Stimulated activated naive CD8-positive, alpha-beta T cell treated with anti-CD3 and anti-CD28 coated beads, Interleukin-15, Interleukin-2, amounts not matched to agents 100 ng/mL and 50 ng/mL, for 24 hours (primary cell): Measurements from ENCODE around the gene FHAD1.
"Not testable (repeated sequence)": the region's sequence is repeated elsewhere in the genome, so short reads cannot be mapped to it uniquely, and the experiment has no call there.

Experiments used
- H3K27ac Mint-ChIP-seq: one replicate; pipeline ENCODE4 v1.8.0; 2021; ENCODE audit warnings: mild to moderate bottlenecking, mixed read lengths
- H3K27me3 Mint-ChIP-seq: one replicate; pipeline ENCODE4 v1.8.0; 2021; ENCODE audit warnings: mixed read lengths
- H3K36me3 Mint-ChIP-seq: one replicate; pipeline ENCODE4 v1.8.0; 2021; ENCODE audit warnings: low read depth, mixed read lengths
- H3K4me1 Mint-ChIP-seq: one replicate; pipeline ENCODE4 v1.8.0; 2021; ENCODE audit warnings: low read depth, mixed read lengths
- H3K4me3 Mint-ChIP-seq: one replicate; pipeline ENCODE4 v1.8.0; 2021; ENCODE audit warnings: mild to moderate bottlenecking, mixed read lengths
- H3K9me3 Mint-ChIP-seq: one replicate; pipeline ENCODE4 v1.8.0; 2021; ENCODE audit warnings: mixed read lengths

FHAD1 gene

DNA sequence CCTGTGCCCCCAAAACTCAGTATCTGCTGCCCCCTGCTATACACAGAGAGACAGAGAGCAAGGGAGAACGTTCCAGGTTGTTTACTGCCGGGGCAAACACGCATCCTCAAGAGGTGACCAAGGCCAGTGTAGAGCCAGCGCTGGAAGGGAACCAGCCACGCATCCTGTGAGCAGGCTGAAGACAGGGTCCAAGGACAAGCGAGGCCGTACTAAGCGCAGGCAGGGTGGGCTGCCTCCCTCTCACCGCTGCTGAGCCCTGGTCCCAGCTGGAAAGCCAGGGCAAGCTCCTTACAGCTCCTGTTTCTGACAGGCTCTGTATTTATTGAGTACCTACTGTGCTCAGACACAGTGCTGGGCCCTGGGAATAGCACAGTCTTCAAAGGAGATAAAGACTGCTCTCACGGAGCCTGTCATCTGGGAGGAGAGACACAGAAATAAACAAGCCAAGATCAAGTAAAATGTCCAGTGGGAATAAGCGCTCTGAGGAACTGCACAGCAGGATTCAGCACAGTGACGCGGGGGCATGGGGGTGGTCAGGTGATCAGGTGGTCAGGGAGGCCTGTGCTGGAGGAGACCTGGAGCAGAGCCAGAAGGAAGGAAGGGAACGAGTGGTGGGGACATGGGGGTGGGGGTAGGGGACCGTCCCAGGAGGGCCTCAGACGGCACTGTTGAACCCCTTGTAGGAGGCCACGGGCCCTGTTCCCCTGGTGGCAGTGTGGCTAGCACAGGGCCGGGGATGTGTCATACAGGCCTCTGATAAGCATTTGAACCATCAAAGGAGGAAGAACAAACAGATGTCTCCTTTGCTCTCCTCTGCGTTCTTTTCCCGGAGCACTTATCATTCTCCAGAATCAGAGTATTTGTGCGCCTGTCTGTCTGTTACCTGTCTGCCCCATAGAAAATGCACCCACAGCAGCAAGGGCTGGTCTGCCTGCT lies 124.9 kb downstream of the FHAD1 start:
- no peaks in the 10 kb centered on the region for H3K4me1 Mint-ChIP-seq
- no peak overlapping the region for H3K4me3 Mint-ChIP-seq
- H3K9me3 Mint-ChIP-seq: no peaks in the 10 kb centered on the region
- no peaks in the 10 kb centered on the region for H3K36me3 Mint-ChIP-seq
- peaks cover 4% of the 10 kb centered on the region for H3K27me3 Mint-ChIP-seq
- no peak overlapping the region for H3K27ac Mint-ChIP-seq

GRCh38 chr1:15378729-15379128 lies 131.7 kb downstream of the FHAD1 start:
- H3K27me3 Mint-ChIP-seq: peaks cover 7% of the 10 kb centered on the region
- H3K9me3 Mint-ChIP-seq: no peaks in the 10 kb centered on the region
- H3K4me1 Mint-ChIP-seq: no peaks in the 10 kb centered on the region
- no peak overlapping the region for H3K4me3 Mint-ChIP-seq
- no peak overlapping the region for H3K27ac Mint-ChIP-seq
- H3K36me3 Mint-ChIP-seq: no peaks in the 10 kb centered on the region

DNA sequence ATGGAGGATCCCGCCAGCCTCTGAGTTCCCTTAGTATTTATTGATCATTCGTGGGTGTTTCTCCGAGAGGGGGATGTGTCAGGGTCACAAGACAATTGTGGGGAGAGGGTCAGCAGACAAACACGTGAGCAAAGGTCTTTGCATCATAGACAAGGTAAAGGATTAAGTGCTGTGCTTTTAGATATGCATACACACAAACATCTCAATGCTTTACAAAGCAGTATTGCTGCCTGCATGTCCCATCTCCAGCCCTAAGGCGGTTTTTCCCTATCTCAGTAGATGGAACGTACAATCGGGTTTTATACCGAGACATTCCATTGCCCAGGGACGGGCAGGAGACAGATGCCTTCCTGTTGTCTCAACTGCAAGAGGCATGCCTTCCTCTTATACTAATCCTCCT lies 132.1 kb downstream of the FHAD1 start:
- not testable (repeated sequence) for H3K27me3 Mint-ChIP-seq, H3K4me3 Mint-ChIP-seq, H3K27ac Mint-ChIP-seq, H3K9me3 Mint-ChIP-seq, H3K36me3 Mint-ChIP-seq, H3K4me1 Mint-ChIP-seq

DNA sequence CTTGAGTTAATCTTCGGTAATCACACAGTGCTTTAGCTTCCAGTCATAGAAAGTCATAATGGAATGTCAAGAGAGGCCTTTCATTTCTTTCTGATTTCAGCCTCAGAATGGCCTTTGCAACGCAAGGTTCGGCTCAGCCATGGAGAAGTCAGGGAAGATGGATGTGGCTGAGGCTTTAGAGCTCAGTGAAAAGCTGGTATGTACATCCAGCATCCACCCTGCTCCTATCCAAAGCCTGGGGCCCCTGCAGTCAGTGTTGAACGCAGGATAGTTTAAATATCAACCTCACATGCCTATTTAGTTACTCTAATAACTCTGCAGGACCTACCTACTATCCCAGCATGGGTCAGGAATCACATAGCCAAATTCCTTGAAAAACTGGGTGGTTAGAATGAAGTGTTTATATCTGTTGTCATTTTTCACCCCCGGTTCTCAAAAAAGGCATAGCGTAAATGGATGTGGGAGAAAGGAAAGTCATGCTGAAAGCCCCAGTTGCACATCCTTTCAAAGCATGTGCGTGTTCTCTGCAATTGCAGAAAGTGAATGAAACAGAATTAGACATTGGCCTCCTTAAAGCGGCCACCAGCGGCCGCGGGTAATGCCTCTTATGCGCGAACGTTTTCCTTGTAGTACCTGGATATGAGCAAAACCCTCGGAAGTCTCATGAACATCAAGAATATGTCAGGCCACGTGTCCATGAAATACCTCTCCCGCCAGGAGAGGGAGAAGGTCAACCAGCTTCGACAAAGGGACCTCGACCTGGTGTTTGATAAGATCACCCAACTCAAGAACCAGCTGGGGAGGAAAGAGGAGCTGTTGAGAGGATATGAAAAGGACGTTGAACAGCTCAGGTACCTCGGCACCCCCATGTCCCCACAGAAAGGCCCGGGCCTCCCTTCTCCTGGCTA lies 133.8 kb downstream of the FHAD1 start:
- no peaks in the 10 kb centered on the region for H3K36me3 Mint-ChIP-seq
- no peak overlapping the region for H3K4me3 Mint-ChIP-seq
- no peaks in the 10 kb centered on the region for H3K9me3 Mint-ChIP-seq
- no peak overlapping the region for H3K27ac Mint-ChIP-seq
- H3K4me1 Mint-ChIP-seq: peaks cover 11% of the 10 kb centered on the region
- peaks cover 20% of the 10 kb centered on the region for H3K27me3 Mint-ChIP-seq

DNA sequence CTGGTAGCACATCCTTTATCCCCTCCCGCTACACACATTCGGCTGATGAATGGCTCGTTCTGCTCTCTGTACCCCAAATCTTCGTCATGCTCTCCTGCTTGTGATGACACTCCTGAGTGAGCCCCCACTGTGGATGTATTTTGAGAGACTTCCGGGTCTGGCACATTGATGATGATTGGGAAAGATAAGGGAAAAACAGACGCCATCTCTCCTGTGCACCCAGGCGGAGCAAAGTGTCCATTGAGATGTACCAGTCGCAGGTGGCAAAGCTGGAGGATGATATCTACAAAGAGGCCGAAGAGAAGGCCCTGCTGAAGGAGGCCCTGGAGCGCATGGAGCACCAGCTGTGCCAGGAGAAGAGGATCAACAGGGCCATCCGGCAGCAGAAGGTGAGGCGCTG lies 134.8 kb downstream of the FHAD1 start:
- H3K9me3 Mint-ChIP-seq: no peaks in the 10 kb centered on the region
- peaks cover 25% of the 10 kb centered on the region for H3K27me3 Mint-ChIP-seq
- no peak overlapping the region for H3K4me3 Mint-ChIP-seq
- H3K4me1 Mint-ChIP-seq: peaks cover 19% of the 10 kb centered on the region
- H3K27ac Mint-ChIP-seq: no peak overlapping the region
- H3K36me3 Mint-ChIP-seq: no peaks in the 10 kb centered on the region

DNA sequence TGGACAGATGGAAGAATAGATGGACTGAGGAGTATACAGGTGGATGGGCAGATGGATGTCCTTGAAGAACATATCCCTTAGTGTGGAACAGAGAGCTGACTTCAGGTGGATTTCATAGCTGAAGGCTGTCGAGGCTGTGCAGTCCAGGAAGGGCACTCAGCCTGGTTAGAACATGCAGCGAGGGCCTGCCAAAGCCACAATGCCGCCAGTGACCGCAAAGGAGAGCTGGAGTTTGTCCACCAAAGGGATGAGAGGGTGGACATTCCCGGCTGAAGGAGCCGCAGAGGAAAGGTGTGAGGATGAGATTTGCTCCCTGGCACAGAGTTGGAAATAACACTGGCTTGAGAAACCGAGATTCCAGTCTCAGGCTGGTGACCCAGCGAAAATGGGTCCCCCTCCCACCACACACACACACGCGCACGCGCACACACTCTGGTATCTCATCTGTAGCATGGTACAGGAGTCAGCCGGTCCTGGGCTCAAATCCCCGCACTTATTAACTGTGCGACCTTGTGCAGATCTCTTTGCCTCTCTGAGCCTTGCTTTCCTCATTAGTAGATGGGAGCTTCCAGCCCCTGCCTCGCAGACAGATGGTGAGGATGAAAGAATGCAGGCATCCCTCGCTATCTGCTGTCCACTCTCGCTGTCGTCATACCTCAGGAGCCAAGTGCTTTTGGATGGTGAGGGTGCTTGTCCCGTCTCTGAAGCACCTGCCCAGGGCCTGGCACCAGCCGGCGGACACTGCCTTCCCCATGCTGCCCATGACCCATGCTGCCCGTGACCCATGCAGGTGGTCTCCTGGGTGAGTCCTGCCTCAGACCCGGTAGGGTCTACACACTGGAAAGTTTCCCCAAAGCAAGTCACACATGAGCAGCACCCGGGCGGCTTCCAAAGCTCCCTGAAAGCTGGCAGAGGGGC lies 135.8 kb downstream of the FHAD1 start:
- no peaks in the 10 kb centered on the region for H3K9me3 Mint-ChIP-seq
- H3K27me3 Mint-ChIP-seq: peaks cover 22% of the 10 kb centered on the region
- no peaks in the 10 kb centered on the region for H3K36me3 Mint-ChIP-seq
- peaks cover 24% of the 10 kb centered on the region for H3K4me1 Mint-ChIP-seq
- no peak overlapping the region for H3K4me3 Mint-ChIP-seq
- H3K27ac Mint-ChIP-seq: no peak overlapping the region

GRCh38 chr1:15383810-15384209 lies 136.8 kb downstream of the FHAD1 start:
- H3K27me3 Mint-ChIP-seq: peaks cover 22% of the 10 kb centered on the region
- H3K36me3 Mint-ChIP-seq: no peaks in the 10 kb centered on the region
- peaks cover 24% of the 10 kb centered on the region for H3K4me1 Mint-ChIP-seq
- H3K27ac Mint-ChIP-seq: no peak overlapping the region
- H3K4me3 Mint-ChIP-seq: no peak overlapping the region
- no peaks in the 10 kb centered on the region for H3K9me3 Mint-ChIP-seq

GRCh38 chr1:15384301-15384901 lies 137.4 kb downstream of the FHAD1 start:
- H3K4me1 Mint-ChIP-seq: peaks cover 24% of the 10 kb centered on the region
- no peak overlapping the region for H3K27ac Mint-ChIP-seq
- H3K36me3 Mint-ChIP-seq: no peaks in the 10 kb centered on the region
- no peaks in the 10 kb centered on the region for H3K9me3 Mint-ChIP-seq
- no peak overlapping the region for H3K4me3 Mint-ChIP-seq
- H3K27me3 Mint-ChIP-seq: peaks cover 22% of the 10 kb centered on the region

DNA sequence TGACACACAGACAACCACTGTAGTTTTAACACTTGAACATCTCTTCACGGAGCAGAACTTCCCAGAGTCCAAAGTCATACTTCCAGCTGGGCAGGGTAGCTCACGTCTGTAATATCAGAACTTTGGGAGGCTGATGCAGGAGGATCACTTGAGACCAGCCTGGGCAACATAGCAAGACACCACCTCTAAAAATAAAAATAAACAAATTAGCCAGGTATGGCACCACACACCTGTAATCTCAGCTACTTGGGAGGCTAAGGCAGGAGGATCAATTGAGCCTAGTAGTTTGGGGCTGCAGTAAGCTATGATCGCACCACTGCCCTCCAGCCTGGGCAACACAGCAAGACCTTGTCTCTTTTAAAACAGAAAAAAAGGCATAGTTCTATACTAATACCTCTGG lies 138.4 kb downstream of the FHAD1 start:
- Mint-ChIP-seq H3K4me3 (no peak overlapping the region), H3K36me3 (no peaks in the 10 kb centered on the region), H3K27ac (no peak overlapping the region), H3K4me1 (peaks cover 24% of the 10 kb centered on the region), H3K9me3 (no peaks in the 10 kb centered on the region), H3K27me3 (peaks cover 22% of the 10 kb centered on the region)

- Mint-ChIP-seq H3K9me3 (no peaks in the 10 kb centered on the region), H3K27me3 (peaks cover 26% of the 10 kb centered on the region), H3K4me1 (peaks cover 24% of the 10 kb centered on the region), H3K36me3 (no peaks in the 10 kb centered on the region), H3K4me3 (no peak overlapping the region), H3K27ac (no peak overlapping the region)
These were observed 139.2 kb downstream of the FHAD1 start for GRCh38 chr1:15386164-15386749.

DNA sequence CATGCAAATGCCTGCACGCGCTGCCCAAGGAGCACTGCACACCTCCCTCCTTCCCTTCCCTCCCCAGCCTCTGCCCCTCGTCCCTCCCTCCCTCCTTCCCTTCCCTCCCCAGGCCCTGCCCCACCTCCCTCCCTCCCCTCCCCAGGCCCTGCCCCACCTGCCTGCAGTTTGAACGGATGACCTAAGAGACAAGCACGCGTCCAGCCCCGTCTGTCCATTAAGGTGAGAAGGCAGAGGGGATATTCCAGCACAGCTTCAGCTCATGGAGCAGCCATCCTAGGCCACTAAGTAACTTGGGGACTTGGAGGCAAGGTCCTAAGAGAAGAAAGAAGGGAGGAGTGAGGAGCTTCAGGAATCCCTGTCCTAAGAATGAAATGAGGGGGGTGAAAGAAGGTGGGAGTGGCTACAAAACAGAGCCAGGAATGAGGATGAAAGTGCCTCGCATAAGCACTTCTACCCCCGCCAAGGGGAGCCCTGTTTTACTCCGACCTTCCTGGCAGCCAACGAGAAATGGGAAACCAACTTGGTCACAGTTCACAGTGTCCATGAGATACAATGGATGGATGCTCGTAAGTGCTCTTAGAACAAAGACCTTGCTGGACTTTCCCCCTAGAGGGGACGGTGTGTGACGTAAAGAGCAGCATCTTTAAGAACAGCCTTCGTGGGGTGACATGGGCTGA lies 141.3 kb downstream of the FHAD1 start:
- Mint-ChIP-seq H3K27ac (no peak overlapping the region), H3K4me3 (no peak overlapping the region), H3K27me3 (peaks cover 27% of the 10 kb centered on the region), H3K36me3 (no peaks in the 10 kb centered on the region), H3K4me1 (peaks cover 24% of the 10 kb centered on the region), H3K9me3 (no peaks in the 10 kb centered on the region)

GRCh38 chr1:15389828-15390227 lies 142.8 kb downstream of the FHAD1 start:
- H3K36me3 Mint-ChIP-seq, H3K9me3 Mint-ChIP-seq, H3K27ac Mint-ChIP-seq, H3K4me3 Mint-ChIP-seq: not testable (repeated sequence)
- peaks cover 23% of the 10 kb centered on the region for H3K27me3 Mint-ChIP-seq
- peaks cover 23% of the 10 kb centered on the region for H3K4me1 Mint-ChIP-seq

- peaks cover 16% of the 10 kb centered on the region for H3K27me3 Mint-ChIP-seq
These were observed 143.6 kb downstream of the FHAD1 start for GRCh38 chr1:15390667-15391066.

More at GRCh38 chr1:15390667-15391066, 143.6 kb downstream of the FHAD1 start:
- Mint-ChIP-seq H3K27ac (no peak overlapping the region), H3K4me1 (peaks cover 15% of the 10 kb centered on the region), H3K9me3 (no peaks in the 10 kb centered on the region), H3K4me3 (no peak overlapping the region), H3K36me3 (no peaks in the 10 kb centered on the region)
